ENCODE data around the gene MAP4. TPM values are rescaled to one million over a fixed set of nuclear protein-coding genes. Genes with fewer than 3 reads are reported as not detected.
A peak's percentile ranks its signal among the peaks of the same experiment; 100 is the strongest.

Gene MAP4
- polyA plus RNA-seq, 3 donors: 6.2 to 24.1 (median 18.4) TPM

DNA sequence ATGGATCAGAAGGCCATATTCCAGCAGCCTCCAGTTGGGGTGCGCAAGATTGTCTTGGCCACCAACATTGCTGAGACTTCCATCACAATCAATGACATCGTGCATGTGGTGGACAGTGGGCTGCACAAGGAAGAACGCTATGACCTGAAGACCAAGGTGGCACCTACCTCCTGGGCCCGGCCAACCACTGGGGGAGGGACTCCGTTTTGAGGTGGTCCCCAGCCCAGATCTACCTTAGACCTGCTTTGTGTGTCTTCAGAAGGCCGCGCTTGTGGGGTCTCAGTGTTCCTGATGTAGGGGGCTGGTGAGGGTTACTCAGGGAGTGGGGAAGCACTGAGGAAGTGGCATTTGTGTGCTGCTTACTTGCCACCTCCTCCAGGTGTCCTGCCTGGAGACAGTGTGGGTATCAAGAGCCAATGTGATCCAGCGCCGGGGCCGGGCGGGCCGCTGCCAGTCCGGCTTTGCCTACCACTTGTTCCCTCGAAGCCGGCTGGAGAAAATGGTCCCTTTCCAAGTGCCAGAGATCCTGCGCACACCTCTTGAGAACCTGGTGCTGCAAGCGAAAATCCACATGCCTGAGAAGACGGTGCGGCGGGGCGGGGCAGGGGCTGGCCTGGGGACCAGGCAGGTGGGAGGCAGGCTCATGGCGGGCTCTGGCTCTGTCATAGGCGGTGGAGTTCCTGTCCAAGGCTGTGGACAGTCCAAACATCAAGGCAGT, 168.3 kb downstream of the MAP4 start:
- intact Hi-C loops (cut with micrococcal nuclease): no loop called here
- H3K9me3 ChIP-seq (replicated peaks in 1 of 2; ENCODE audit: control insufficient read depth in 1 of 2, insufficient read depth in 1 of 2, low read length in 2 of 2): no peaks in the 10 kb centered on the region
- Mint-ChIP-seq H3K36me3 (peaks cover 80 to 99% of the 10 kb centered on the region in 2 donors), H3K4me3 (no peak overlapping the region), H3K27me3 (ENCODE audit: low read depth in 3 of 3) (peaks cover 0 to 3% (median 0%) of the 10 kb centered on the region in 3 donors), H3K9me3 (no peaks in the 10 kb centered on the region), H3K27ac (peak overlapping the region in 1 of 7 donors; percentile 30), H3K4me1 (peaks cover 3% of the 10 kb centered on the region)
- DNase-seq: no peak
- H3K9ac ChIP-seq (ENCODE audit: insufficient read depth, low read length, poor library complexity, severe bottlenecking): no peak overlapping the region
- H3K4me1 ChIP-seq (ENCODE audit: control insufficient read depth in 1 of 2, insufficient read depth in 2 of 2, low read length in 2 of 2): no peaks in the 10 kb centered on the region
- H2AFZ ChIP-seq (ENCODE audit: insufficient read depth, low read depth, low read length, poor library complexity, severe bottlenecking): no peak overlapping the region
- H4K20me1 ChIP-seq (ENCODE audit: insufficient read depth, low read length): peaks cover 4% of the 10 kb centered on the region
- no peaks in the 10 kb centered on the region for H3K79me2 ChIP-seq (ENCODE audit: insufficient read depth, low read length)
- TF ChIP-seq, protein P1, sequence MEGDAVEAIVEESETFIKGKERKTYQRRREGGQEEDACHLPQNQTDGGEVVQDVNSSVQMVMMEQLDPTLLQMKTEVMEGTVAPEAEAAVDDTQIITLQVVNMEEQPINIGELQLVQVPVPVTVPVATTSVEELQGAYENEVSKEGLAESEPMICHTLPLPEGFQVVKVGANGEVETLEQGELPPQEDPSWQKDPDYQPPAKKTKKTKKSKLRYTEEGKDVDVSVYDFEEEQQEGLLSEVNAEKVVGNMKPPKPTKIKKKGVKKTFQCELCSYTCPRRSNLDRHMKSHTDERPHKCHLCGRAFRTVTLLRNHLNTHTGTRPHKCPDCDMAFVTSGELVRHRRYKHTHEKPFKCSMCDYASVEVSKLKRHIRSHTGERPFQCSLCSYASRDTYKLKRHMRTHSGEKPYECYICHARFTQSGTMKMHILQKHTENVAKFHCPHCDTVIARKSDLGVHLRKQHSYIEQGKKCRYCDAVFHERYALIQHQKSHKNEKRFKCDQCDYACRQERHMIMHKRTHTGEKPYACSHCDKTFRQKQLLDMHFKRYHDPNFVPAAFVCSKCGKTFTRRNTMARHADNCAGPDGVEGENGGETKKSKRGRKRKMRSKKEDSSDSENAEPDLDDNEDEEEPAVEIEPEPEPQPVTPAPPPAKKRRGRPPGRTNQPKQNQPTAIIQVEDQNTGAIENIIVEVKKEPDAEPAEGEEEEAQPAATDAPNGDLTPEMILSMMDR (IDR thresholded peaks at IDR 0.05): no peak
- H3K27ac ChIP-seq (ENCODE audit: low read depth in 1 of 2, low read length in 2 of 2): no peak overlapping the region
- H3K4me2 ChIP-seq (replicated peaks; ENCODE audit: extremely low read depth, low read length, poor library complexity, severe bottlenecking): no peak overlapping the region
- peaks cover 75 to 100% of the 10 kb centered on the region in 2 donors for H3K36me3 ChIP-seq (replicated peaks in 1 of 2; ENCODE audit: control insufficient read depth in 1 of 2, insufficient read depth in 2 of 2, low read length in 2 of 2)
- WGBS (ENCODE audit: insufficient coverage): 98% methylated on average over 20 of the region's 23 CpGs
- H3K27me3 ChIP-seq (ENCODE audit: control insufficient read depth in 2 of 2, insufficient read depth in 2 of 2, low read length in 2 of 2): no peaks in the 10 kb centered on the region
- no peak overlapping the region for H3K4me3 ChIP-seq (replicated peaks in 1 of 3; ENCODE audit: low read depth in 2 of 3, low read length in 3 of 3)

DNA sequence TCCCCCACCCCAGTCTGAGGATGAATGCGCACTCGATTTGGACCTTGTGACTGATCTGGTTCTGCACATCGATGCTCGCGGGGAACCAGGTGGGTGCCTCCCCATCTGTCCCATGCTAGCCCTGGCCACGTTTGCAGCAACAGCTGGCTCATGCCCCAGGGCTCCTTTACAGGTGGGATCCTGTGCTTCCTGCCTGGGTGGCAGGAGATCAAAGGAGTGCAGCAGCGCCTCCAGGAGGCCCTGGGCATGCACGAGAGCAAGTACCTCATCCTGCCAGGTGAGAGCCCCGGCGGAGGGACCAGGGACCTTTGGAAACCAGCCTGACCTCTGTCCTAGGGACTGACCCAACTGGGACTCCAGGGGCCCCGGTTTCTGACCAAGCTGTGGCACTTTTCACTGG, 169.0 kb downstream of the MAP4 start:
- TF ChIP-seq, protein P1 (IDR thresholded peaks at IDR 0.05): no peak
- WGBS (ENCODE audit: insufficient coverage): 95% methylated on average over 10 of the region's 11 CpGs
- intact Hi-C loops (cut with micrococcal nuclease): no loop called here
- Histone ChIP-seq H4K20me1 (ENCODE audit: insufficient read depth, low read length) (peaks cover 4% of the 10 kb centered on the region), H3K79me2 (ENCODE audit: insufficient read depth, low read length) (no peaks in the 10 kb centered on the region), H2AFZ (ENCODE audit: insufficient read depth, low read depth, low read length, poor library complexity, severe bottlenecking) (no peak overlapping the region), H3K27ac (ENCODE audit: low read depth in 1 of 2, low read length in 2 of 2) (no peak overlapping the region), H3K36me3 (replicated peaks in 1 of 2; ENCODE audit: control insufficient read depth in 1 of 2, insufficient read depth in 2 of 2, low read length in 2 of 2) (peaks cover 80 to 100% of the 10 kb centered on the region in 2 donors), H3K4me3 (replicated peaks in 1 of 3; ENCODE audit: low read depth in 2 of 3, low read length in 3 of 3) (no peak overlapping the region), H3K4me2 (replicated peaks; ENCODE audit: extremely low read depth, low read length, poor library complexity, severe bottlenecking) (no peak overlapping the region), H3K4me1 (ENCODE audit: control insufficient read depth in 1 of 2, insufficient read depth in 2 of 2, low read length in 2 of 2) (no peaks in the 10 kb centered on the region), H3K27me3 (ENCODE audit: control insufficient read depth in 2 of 2, insufficient read depth in 2 of 2, low read length in 2 of 2) (no peaks in the 10 kb centered on the region), H3K9me3 (replicated peaks in 1 of 2; ENCODE audit: control insufficient read depth in 1 of 2, insufficient read depth in 1 of 2, low read length in 2 of 2) (no peaks in the 10 kb centered on the region), H3K9ac (ENCODE audit: insufficient read depth, low read length, poor library complexity, severe bottlenecking) (no peak overlapping the region)
- Mint-ChIP-seq H3K4me3 (no peak overlapping the region), H3K9me3 (no peaks in the 10 kb centered on the region), H3K27me3 (ENCODE audit: low read depth in 3 of 3) (peaks cover 0 to 3% (median 0%) of the 10 kb centered on the region in 3 donors), H3K4me1 (peaks cover 3% of the 10 kb centered on the region), H3K36me3 (peaks cover 85 to 99% of the 10 kb centered on the region in 2 donors), H3K27ac (peak overlapping the region in 2 of 7 donors; percentile 5 to 68)
- no peak for DNase-seq

Measured in CD14-positive monocyte (primary cell).